Activated T-cell treated with anti-CD3 and anti-CD28 coated beads, Interleukin-2, amount 50 U/mL, for 1 hour (primary cell): Measurements from ENCODE around the gene ADAMTS14.

Experiments
- DNase-seq: peaks from one replicate; pipeline ENCODE4 v3.0.0-alpha.2; 2020

The ADAMTS14 gene

DNA sequence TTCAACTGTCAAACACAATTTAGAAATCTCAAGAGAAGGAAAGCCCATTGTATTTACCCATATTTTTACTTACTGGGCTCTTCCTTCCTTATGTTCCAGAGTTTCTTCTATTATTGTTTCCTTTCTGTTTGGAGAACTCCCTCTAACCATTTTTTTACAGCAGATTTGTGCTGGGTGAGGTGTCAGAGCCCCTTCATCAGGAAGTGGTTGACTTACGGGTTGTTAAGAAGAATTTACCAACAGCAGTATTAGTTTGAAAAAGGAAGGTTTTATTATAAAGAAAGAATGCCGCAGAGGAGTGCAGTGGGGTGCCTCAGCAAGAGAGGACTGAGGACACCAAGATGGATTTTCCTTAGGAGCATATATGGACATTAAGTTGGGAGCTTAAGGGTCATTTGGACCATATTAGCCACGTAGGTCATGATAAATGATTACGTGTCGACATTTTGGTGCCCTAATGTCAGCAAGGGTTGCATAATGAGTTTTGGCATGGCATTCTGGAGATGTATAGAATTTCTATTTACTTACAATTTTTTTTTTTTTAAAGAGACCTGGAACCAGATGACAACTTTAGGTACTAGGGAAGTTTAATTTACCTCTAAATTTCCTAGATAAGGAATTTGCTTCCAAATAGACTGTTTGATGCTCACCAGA is 119.2 kb downstream of the ADAMTS14 start:
- DNase-seq: no peak

- DNase-seq: no peak
Measured at GRCh38 chr10:70795613-70796012, 123.3 kb downstream of the ADAMTS14 start.

GRCh38 chr10:70797840-70798239 is 125.5 kb downstream of the ADAMTS14 start:
- DNase-seq: no peak

DNA sequence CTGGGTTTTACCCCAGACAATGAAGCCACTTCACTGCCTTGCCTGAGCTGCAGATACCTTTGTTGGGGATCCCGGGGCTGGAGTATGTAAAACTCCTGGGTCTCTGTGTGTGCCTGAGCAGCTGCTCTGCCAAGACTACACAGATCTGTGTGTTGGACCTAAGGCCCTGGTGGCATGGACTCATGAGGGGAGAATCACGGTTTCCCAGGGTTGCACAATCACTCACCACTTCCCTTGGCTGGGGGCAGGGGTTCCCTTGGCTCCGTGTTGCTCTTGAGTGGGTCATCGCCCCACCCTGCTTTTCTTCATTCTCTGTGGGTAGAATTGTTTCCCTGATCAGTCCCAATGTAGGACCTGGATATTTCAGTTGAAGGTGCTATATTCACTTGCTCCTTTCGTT is 126.8 kb downstream of the ADAMTS14 start:
- DNase-seq: no peak

DNA sequence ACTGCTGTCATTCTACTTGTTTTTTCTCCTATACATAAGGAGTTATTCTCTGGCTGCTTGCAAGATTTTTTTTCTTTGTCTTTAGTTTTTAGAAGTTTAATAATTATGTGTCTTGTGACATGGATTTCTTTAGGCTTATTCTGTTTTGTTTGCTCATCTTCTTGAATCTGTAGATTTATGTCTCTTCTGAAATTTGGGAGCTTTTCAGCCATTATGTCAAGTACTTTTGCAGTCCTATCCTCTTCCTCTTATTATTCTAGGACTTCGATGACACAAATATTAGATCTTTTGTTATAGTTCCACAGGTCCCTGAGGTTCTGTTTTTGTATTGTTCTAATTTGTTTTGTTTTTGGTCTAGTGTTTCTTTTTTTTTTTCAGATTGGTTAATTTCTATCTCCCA is 129.5 kb downstream of the ADAMTS14 start:
- no peak for DNase-seq

GRCh38 chr10:70803775-70804420 is 131.6 kb downstream of the ADAMTS14 start:
- no peak for DNase-seq

DNA sequence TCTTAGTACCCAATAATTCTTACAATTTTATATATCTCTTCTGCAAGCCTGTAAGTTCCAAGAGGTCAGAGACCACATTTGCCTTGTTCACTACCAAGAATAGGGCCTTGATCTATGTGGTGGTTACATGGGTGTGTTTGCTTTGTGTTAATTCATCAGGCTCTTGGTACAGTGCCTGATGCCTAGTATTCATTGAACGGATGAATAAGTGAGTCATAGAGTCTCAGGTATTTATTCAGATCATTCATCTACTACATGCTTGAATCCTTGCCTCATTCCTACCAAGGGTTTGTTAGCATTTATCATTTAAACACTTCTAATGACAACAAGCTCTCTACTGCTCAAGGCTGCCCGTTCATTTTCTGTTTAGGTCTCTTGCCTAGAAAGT is 132.1 kb downstream of the ADAMTS14 start:
- DNase-seq: no peak

- no peak for DNase-seq
Measured at GRCh38 chr10:70805619-70806215, 133.4 kb downstream of the ADAMTS14 start.

DNA sequence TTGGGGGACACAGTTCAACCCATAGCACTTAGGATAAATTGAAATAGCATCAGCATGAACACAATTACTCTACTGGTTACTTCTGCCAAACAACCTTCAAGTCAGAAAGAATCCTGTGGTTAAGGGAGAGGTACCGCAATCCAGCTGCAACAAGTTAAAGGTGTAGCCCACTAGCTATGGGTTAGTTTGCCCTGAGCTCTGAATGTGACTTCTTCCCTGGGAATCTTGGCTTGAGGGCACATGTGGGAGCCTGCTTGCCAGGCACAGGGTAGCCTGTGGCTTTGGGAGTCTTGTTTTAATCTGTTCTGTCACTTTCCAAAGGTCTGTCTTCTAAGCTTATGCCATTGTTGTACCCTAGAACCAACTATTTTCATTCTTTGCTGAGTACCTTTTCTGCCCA is 134.5 kb downstream of the ADAMTS14 start:
- DNase-seq: no peak

GRCh38 chr10:70807556-70807955 is 135.2 kb downstream of the ADAMTS14 start:
- DNase-seq: no peak

DNA sequence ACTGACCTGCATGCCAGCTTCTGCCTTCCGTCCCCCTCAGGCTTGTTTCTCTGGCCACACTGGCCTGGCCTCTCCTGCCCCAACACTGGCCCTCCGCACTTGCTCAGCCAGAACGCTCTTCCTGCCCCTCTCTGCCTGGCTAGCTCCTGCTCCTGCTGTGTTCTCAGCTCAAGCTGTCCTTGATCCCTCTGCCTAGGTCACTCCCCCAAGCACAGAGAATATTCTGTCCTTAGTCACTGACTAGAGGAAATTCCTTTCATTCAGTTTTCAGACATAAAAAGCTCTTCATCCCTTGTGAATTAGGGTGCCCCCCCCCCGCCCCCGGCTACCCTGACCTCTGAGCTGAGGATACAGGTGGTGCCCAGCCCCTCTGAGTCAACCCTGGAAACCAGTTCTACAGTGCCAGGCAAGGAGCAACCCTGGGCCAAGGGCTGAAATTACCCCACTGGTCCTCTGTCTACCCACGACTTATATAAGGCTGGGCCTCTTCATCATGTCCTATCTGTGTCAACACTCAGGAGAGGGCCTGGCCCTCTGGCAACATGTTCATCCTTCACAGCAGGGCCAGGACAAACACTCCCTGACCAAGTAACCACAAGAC is 136.8 kb downstream of the ADAMTS14 start:
- DNase-seq: no peak

DNA sequence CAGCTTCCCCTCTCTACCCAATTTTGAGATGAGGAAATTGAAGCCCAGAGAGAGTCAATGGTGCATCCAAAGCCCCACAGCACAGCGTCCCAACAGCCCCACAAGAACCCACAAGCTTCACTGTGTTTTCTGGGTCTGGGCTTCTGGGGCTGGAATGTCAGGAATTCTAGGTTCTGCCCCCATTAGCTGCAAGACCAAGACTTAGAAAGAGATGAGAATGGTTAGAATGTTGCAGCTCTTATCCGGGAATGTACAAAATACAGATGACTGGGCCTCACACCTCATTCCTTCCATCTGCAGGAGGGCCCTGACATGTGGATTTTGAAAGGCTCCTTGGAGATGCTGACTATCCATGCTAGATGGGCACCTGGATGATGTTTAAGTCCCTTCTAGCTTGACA is 137.4 kb downstream of the ADAMTS14 start:
- DNase-seq: no peak

- DNase-seq: no peak
Measured at GRCh38 chr10:70810967-70811366, 138.7 kb downstream of the ADAMTS14 start.

DNA sequence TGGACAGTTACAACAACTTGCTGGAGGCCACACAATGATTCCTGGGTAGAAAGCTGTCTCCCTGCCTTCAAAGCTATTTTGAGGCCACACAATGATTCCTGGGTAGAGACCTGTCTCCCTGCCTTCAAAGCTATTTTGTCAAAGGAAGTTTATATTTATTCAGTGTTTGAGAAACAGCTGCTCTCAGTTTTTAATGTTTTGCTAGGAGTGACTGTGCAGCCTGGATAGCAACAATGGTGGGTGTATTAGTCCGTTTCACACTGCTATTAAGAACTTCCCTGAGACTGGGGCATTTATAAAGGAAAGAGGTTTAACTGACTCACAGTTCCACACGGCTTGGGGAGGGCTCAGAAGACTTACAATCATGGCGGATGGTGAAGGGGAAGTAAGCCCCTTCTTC is 139.6 kb downstream of the ADAMTS14 start:
- no peak for DNase-seq
